Mammary epithelial cell (primary cell): ENCODE measurements around the gene LRRC3.

Experiments used
- CTCF ChIP-seq, 2 donors: IDR thresholded peaks in 1 of 2; conservative IDR thresholded peaks in 1 of 2; 2 replicates each; pipeline ENCODE4 v1.5.1; 2011 to 2012; ENCODE audit warnings: inconsistent platforms in 2 of 2, low read length in 2 of 2, mild to moderate bottlenecking in 2 of 2, control low read depth in 1 of 2, low read depth in 1 of 2; ENCODE audit not compliant: insufficient read depth in 1 of 2; ENCODE audit errors: extremely low read depth in 1 of 2
- EZH2 ChIP-seq: IDR thresholded peaks from 2 replicates; pipeline ENCODE4 v1.6.1; 2012; ENCODE audit warnings: low read length, inconsistent platforms, borderline replicate concordance

GRCh38 chr21:44425895-44426662, 29.2 kb upstream of the LRRC3 start:
- no peak for TF ChIP-seq CTCF (conservative IDR thresholded peaks at IDR 0.05 in 1 of 2, IDR thresholded peaks at IDR 0.05 in 1 of 2; ENCODE audit: extremely low read depth in 1 of 2, insufficient read depth in 1 of 2, low read depth in 1 of 2, low read length in 2 of 2)
- TF ChIP-seq EZH2, result no peak
